Astrocyte (in vitro differentiated cells and primary cell): ENCODE results near the gene MYO1E. TPM values are rescaled to one million over a fixed set of nuclear protein-coding genes. Genes with fewer than 3 reads are reported as not detected.
A peak's percentile ranks its signal among the peaks of the same experiment; 100 is the strongest.

Experiments used
- DNase-seq: peaks from one replicate; pipeline ENCODE4 v3.0.0-alpha.2; 2010; ENCODE audit warnings: low read depth
- FAIRE-seq: peaks from 2 replicates; lab custom pipeline; 2011; peaks lifted over from hg19 to GRCh38; lab: Jason Lieb, UNC
- H2AFZ ChIP-seq: 2 replicates; pipeline ENCODE4 v1.6.0; 2012; ENCODE audit warnings: low read depth, low read length, inconsistent platforms
- H3K27ac ChIP-seq: 2 replicates; pipeline ENCODE4 v1.5.1; 2011; ENCODE audit warnings: low read depth, low read length, inconsistent platforms
- H3K27me3 ChIP-seq: 2 replicates; pipeline ENCODE4 v1.6.0; 2011; ENCODE audit warnings: low read length, inconsistent platforms; ENCODE audit not compliant: insufficient read depth
- H3K36me3 ChIP-seq: 2 replicates; pipeline ENCODE4 v1.5.1; 2011; ENCODE audit warnings: low read length, inconsistent platforms; ENCODE audit not compliant: insufficient read depth
- H3K4me1 ChIP-seq: 2 replicates; pipeline ENCODE4 v1.5.1; 2011; ENCODE audit warnings: low read length, inconsistent platforms; ENCODE audit not compliant: insufficient read depth
- H3K4me2 ChIP-seq: 2 replicates; pipeline ENCODE4 v1.6.0; 2012; ENCODE audit warnings: low read length, inconsistent platforms
- H3K4me3 ChIP-seq: 2 replicates; pipeline ENCODE4 v1.5.1; 2011; ENCODE audit warnings: low read depth, mild to moderate bottlenecking, low read length, inconsistent platforms; ENCODE audit not compliant: insufficient read depth
- H3K79me2 ChIP-seq: 2 replicates; pipeline ENCODE4 v1.6.0; 2012; ENCODE audit warnings: mild to moderate bottlenecking, low read length, inconsistent platforms; ENCODE audit not compliant: insufficient read depth
- H3K9ac ChIP-seq: 2 replicates; pipeline ENCODE4 v1.6.0; 2012; ENCODE audit warnings: mild to moderate bottlenecking, low read length, inconsistent platforms
- H3K9me3 ChIP-seq: 2 replicates; pipeline ENCODE4 v1.5.1; 2012; ENCODE audit warnings: low read depth, mild to moderate bottlenecking, low read length, inconsistent platforms; ENCODE audit not compliant: insufficient read depth
- H4K20me1 ChIP-seq: 2 replicates; pipeline ENCODE4 v1.6.0; 2012; ENCODE audit warnings: low read length, inconsistent platforms; ENCODE audit not compliant: insufficient read depth
- H3K27ac Mint-ChIP-seq: one replicate; pipeline ENCODE4 v1.8.0; 2021; ENCODE audit warnings: mild to moderate bottlenecking, mixed read lengths; ENCODE audit not compliant: unreplicated experiment
- H3K27me3 Mint-ChIP-seq: one replicate; pipeline ENCODE4 v1.8.0; 2021; ENCODE audit warnings: low read depth, mixed read lengths; ENCODE audit not compliant: unreplicated experiment
- H3K36me3 Mint-ChIP-seq: one replicate; pipeline ENCODE4 v1.8.0; 2021; ENCODE audit warnings: low read depth, mixed read lengths; ENCODE audit not compliant: unreplicated experiment
- H3K4me1 Mint-ChIP-seq: one replicate; pipeline ENCODE4 v1.8.0; 2021; ENCODE audit warnings: low read depth, mixed read lengths; ENCODE audit not compliant: unreplicated experiment
- H3K4me3 Mint-ChIP-seq: one replicate; pipeline ENCODE4 v1.8.0; 2021; ENCODE audit warnings: mild to moderate bottlenecking, moderate library complexity, mixed read lengths; ENCODE audit not compliant: unreplicated experiment
- H3K9me3 Mint-ChIP-seq: one replicate; pipeline ENCODE4 v1.8.0; 2021; ENCODE audit warnings: mild to moderate bottlenecking, mixed read lengths; ENCODE audit not compliant: unreplicated experiment
- EZH2 ChIP-seq: IDR thresholded peaks from 2 replicates; pipeline ENCODE4 v1.6.1; 2012; ENCODE audit warnings: mild to moderate bottlenecking, low read length, inconsistent platforms; ENCODE audit not compliant: insufficient read depth
- total RNA-seq: library from RNA; stranded (reverse); gene quantifications from 2 replicates; pipeline ENCODE4 v1.2.1, GENCODE V29; 2021
- TF ChIP-seq, protein P1 (sequence below): IDR thresholded peaks from 2 replicates; pipeline ENCODE4 v1.5.1; 2011; ENCODE audit warnings: low read depth, mild to moderate bottlenecking, inconsistent platforms, low read length, moderate library complexity; ENCODE audit not compliant: insufficient read depth

The MYO1E gene
- total RNA-seq, 1 donor from 2014 or later, result 227 TPM

DNA sequence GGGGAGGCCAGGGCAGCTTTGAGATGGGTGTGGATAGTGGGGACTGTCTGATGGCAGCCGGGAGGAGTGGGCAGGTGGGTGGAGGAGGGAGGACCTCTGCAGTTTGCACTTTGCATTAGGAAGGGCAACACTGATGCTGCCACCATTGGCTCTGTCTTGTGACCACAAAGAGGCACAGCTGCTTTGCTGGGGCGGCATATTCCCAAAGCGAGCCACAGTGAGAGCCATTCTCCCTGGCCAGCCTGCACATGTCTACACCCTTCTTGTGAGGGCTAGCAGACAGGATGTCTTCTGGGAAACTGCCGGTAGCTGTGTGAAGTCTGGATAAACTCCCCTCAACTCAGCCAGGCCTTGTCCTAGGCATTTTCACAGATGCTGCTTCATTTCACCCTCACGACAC, 229.4 kb downstream of the MYO1E start:
- H3K27ac ChIP-seq, result no peak overlapping the region
- FAIRE-seq (no peak), DNase-seq (no peak)
- Mint-ChIP-seq H3K36me3 (peaks cover 7% of the 10 kb centered on the region), H3K4me3 (no peak overlapping the region), H3K27me3 (no peaks in the 10 kb centered on the region), H3K9me3 (peaks cover 1% of the 10 kb centered on the region), H3K27ac (peak overlapping the region; percentile 18), H3K4me1 (peaks cover 5% of the 10 kb centered on the region)
- H3K36me3 ChIP-seq, result peaks cover 26% of the 10 kb centered on the region
- TF ChIP-seq, protein P1, sequence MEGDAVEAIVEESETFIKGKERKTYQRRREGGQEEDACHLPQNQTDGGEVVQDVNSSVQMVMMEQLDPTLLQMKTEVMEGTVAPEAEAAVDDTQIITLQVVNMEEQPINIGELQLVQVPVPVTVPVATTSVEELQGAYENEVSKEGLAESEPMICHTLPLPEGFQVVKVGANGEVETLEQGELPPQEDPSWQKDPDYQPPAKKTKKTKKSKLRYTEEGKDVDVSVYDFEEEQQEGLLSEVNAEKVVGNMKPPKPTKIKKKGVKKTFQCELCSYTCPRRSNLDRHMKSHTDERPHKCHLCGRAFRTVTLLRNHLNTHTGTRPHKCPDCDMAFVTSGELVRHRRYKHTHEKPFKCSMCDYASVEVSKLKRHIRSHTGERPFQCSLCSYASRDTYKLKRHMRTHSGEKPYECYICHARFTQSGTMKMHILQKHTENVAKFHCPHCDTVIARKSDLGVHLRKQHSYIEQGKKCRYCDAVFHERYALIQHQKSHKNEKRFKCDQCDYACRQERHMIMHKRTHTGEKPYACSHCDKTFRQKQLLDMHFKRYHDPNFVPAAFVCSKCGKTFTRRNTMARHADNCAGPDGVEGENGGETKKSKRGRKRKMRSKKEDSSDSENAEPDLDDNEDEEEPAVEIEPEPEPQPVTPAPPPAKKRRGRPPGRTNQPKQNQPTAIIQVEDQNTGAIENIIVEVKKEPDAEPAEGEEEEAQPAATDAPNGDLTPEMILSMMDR, result no peak
- TF ChIP-seq EZH2, result no peak
- no peak overlapping the region for H3K9ac ChIP-seq
- H3K9me3 ChIP-seq, result no peaks in the 10 kb centered on the region
- H3K79me2 ChIP-seq, result peaks cover 4% of the 10 kb centered on the region
- H3K4me1 ChIP-seq, result no peaks in the 10 kb centered on the region
- no peak overlapping the region for H3K4me3 ChIP-seq
- no peak overlapping the region for H2AFZ ChIP-seq
- no peaks in the 10 kb centered on the region for H3K27me3 ChIP-seq
- peaks cover 24% of the 10 kb centered on the region for H4K20me1 ChIP-seq
- no peak overlapping the region for H3K4me2 ChIP-seq

GRCh38 chr15:59140422-59141226, 232.0 kb downstream of the MYO1E start:
- Histone ChIP-seq H3K79me2 (peaks cover 8% of the 10 kb centered on the region), H3K9ac (no peak overlapping the region), H3K4me3 (no peak overlapping the region), H3K9me3 (no peaks in the 10 kb centered on the region), H3K4me1 (no peaks in the 10 kb centered on the region), H3K27ac (no peak overlapping the region), H3K36me3 (peaks cover 33% of the 10 kb centered on the region), H2AFZ (no peak overlapping the region), H3K4me2 (no peak overlapping the region), H4K20me1 (peaks cover 32% of the 10 kb centered on the region), H3K27me3 (no peaks in the 10 kb centered on the region)
- Mint-ChIP-seq H3K4me1 (peaks cover 5% of the 10 kb centered on the region), H3K27me3 (no peaks in the 10 kb centered on the region), H3K36me3 (peaks cover 21% of the 10 kb centered on the region), H3K9me3 (peaks cover 1% of the 10 kb centered on the region), H3K27ac (no peak overlapping the region), H3K4me3 (no peak overlapping the region)
- DNase-seq (peak; percentile 31), FAIRE-seq (no peak)
- TF ChIP-seq, protein P1, result no peak
- no peak for TF ChIP-seq EZH2

GRCh38 chr15:59138243-59138642, 234.4 kb downstream of the MYO1E start:
- Histone ChIP-seq H3K4me3 (no peak overlapping the region), H3K9me3 (no peaks in the 10 kb centered on the region), H3K4me2 (no peak overlapping the region), H3K9ac (no peak overlapping the region), H3K27ac (no peak overlapping the region), H2AFZ (no peak overlapping the region), H3K27me3 (no peaks in the 10 kb centered on the region), H3K79me2 (peaks cover 15% of the 10 kb centered on the region), H4K20me1 (peaks cover 37% of the 10 kb centered on the region), H3K4me1 (no peaks in the 10 kb centered on the region), H3K36me3 (peaks cover 51% of the 10 kb centered on the region)
- FAIRE-seq, result no peak
- Mint-ChIP-seq H3K36me3 (peaks cover 31% of the 10 kb centered on the region), H3K4me1 (peaks cover 5% of the 10 kb centered on the region), H3K9me3 (peaks cover 1% of the 10 kb centered on the region), H3K27ac (no peak overlapping the region), H3K4me3 (no peak overlapping the region), H3K27me3 (no peaks in the 10 kb centered on the region)
- TF ChIP-seq EZH2, result no peak
- TF ChIP-seq, protein P1, result peak; percentile 43
- DNase-seq, result no peak
